Measurements from ENCODE around the gene CD2.

DNA sequence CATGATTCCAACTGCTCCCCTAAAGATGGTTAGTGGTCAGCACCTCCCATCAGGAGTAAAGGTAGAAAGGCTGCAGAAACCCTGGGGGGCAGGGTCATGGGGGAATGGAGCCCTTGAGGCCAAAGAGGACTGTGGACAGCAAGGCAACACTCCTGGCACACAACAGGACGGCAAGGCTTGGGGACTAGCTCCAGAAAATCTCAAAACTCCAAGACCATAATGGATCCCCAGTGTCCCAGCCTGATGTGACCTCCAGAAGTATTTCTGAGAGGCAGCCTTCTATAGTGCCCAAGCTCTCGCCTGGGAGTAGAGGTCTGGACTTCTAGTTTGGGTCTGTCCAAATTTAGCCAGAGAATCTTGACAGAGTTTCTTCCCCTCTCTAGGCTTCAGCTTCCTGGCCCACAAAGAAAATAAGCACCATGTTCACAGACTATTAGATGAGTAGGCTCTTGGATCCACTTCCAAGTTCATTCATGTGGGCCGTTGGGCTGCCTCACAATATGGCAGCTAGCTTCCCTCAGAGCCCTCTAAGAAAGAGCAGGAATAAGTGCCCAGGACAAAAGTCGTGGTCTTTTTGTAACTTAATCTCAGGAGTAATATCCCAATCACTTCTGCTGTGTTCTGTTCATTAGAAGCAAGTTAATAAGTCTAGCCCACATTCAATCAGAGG, 6.9 kb downstream of the CD2 start:
- TF ChIP-seq CTCF (IDR thresholded peaks at IDR 0.05) (no peak), POLR2A (IDR thresholded peaks at IDR 0.05) (no peak)

All from stomach (tissue), 4 donors.